Thoracic aorta (tissue), 2 donors: ENCODE results near the gene KIFAP3. TPM values are rescaled to one million over a fixed set of nuclear protein-coding genes. Genes with fewer than 3 reads are reported as not detected.

Experiments
- ATAC-seq: fragments of 150-250 bp; one replicate; pipeline ENCODE4 v1.8.0; 2017; ENCODE audit warnings: low read depth; ENCODE audit not compliant: insufficient number of reproducible peaks, low FRiP score
- DNase-seq: peaks from one replicate; pipeline ENCODE4 v3.0.0-alpha.2; 2020; ENCODE audit warnings: low spot score
- H3K27ac ChIP-seq, 2 donors: fragments of 200-600 bp; sonication (generic); 1 replicate in 1 of 2; 2 replicates in 1 of 2; pipeline ENCODE4 v1.5.1; 2016; ENCODE audit warnings: mild to moderate bottlenecking in 2 of 2, moderate library complexity in 2 of 2
- H3K27me3 ChIP-seq: fragments of 200-600 bp; sonication (generic); replicated peaks from 2 replicates; pipeline ENCODE4 v1.6.0; 2016; ENCODE audit warnings: mild to moderate bottlenecking; ENCODE audit not compliant: insufficient read depth
- H3K36me3 ChIP-seq: fragments of 200-600 bp; sonication (generic); one replicate; pipeline ENCODE4 v1.5.1; 2016
- H3K4me1 ChIP-seq, 2 donors: fragments of 200-600 bp; sonication (generic); 1 replicate in 1 of 2; 2 replicates in 1 of 2; pipeline versions ENCODE4 v1.5.1 to v1.6.0; 2016; ENCODE audit warnings: low read depth in 2 of 2, mild to moderate bottlenecking in 1 of 2; ENCODE audit not compliant: control insufficient read depth in 1 of 2
- H3K4me3 ChIP-seq: fragments of 200-600 bp; sonication (generic); 2 replicates; pipeline ENCODE4 v1.5.1; 2016; ENCODE audit warnings: mild to moderate bottlenecking
- H3K9me3 ChIP-seq: fragments of 200-600 bp; sonication (generic); 2 replicates; pipeline ENCODE4 v1.5.1; 2016
- total RNA-seq, 2 donors: library from RNA; depleted of rRNA; stranded (reverse); fragments of >200 nt; gene quantifications; one replicate each; pipeline versions ENCODE4 v1.1.0 to v1.2.3, GENCODE V29; 2016
- TF ChIP-seq, protein P1 (sequence below): fragments of 200-600 bp; sonication (generic); IDR thresholded peaks from one replicate; pipeline ENCODE4 v1.5.1; 2019; ENCODE audit warnings: antibody characterized with exemption

Gene KIFAP3
- total RNA-seq, 2 donors from 2014 or later: 23.6 to 43.8 TPM

- no peak overlapping the region for H3K27ac ChIP-seq
Measured at GRCh38 chr1:169999331-169999741, 75.2 kb downstream of the KIFAP3 start.

DNA sequence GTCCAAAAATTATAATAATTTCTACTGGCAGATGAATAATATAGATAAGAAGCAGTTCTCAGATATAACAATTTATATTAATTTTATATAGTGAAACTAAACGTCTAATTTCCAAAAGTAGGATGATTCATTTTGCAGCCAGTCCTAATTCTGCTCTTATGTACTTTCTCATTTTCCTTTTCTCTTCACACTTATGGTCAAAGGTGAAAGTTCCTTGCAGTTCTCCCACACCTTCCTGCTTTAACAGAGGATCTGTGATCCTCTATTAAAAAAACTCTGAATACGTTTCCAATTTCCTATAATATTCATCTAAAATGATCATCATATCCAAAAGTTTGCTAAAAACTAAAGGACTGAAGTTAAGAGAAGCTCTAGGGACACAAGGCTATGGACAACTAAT is 78.5 kb downstream of the KIFAP3 start:
- ATAC-seq (no peak), DNase-seq (no peak)
- no peak overlapping the region for H3K27ac ChIP-seq
- no peaks in the 10 kb centered on the region for H3K27me3 ChIP-seq
- H3K4me3 ChIP-seq: no peak overlapping the region
- H3K9me3 ChIP-seq: no peaks in the 10 kb centered on the region
- H3K36me3 ChIP-seq: no peaks in the 10 kb centered on the region
- TF ChIP-seq, protein P1, sequence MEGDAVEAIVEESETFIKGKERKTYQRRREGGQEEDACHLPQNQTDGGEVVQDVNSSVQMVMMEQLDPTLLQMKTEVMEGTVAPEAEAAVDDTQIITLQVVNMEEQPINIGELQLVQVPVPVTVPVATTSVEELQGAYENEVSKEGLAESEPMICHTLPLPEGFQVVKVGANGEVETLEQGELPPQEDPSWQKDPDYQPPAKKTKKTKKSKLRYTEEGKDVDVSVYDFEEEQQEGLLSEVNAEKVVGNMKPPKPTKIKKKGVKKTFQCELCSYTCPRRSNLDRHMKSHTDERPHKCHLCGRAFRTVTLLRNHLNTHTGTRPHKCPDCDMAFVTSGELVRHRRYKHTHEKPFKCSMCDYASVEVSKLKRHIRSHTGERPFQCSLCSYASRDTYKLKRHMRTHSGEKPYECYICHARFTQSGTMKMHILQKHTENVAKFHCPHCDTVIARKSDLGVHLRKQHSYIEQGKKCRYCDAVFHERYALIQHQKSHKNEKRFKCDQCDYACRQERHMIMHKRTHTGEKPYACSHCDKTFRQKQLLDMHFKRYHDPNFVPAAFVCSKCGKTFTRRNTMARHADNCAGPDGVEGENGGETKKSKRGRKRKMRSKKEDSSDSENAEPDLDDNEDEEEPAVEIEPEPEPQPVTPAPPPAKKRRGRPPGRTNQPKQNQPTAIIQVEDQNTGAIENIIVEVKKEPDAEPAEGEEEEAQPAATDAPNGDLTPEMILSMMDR: no peak
- H3K4me1 ChIP-seq: peaks cover 0 to 10% of the 10 kb centered on the region in 2 donors

More at GRCh38 chr1:169999331-169999741, 75.2 kb downstream of the KIFAP3 start:
- ATAC-seq: no peak
- TF ChIP-seq, protein P1: no peak
- Histone ChIP-seq H3K4me3 (no peak overlapping the region), H3K27me3 (no peaks in the 10 kb centered on the region), H3K4me1 (peaks cover 0 to 10% of the 10 kb centered on the region in 2 donors), H3K36me3 (no peaks in the 10 kb centered on the region), H3K9me3 (no peaks in the 10 kb centered on the region)
- DNase-seq: no peak

GRCh38 chr1:169989246-169989645 is 85.2 kb downstream of the KIFAP3 start:
- H3K4me3 ChIP-seq: no peak overlapping the region
- H3K4me1 ChIP-seq: peaks cover 0 to 4% of the 10 kb centered on the region in 2 donors
- TF ChIP-seq, protein P1: no peak
- no peaks in the 10 kb centered on the region for H3K9me3 ChIP-seq
- no peaks in the 10 kb centered on the region for H3K27me3 ChIP-seq
- no peak for ATAC-seq
- no peak for DNase-seq
- H3K27ac ChIP-seq: no peak overlapping the region
- H3K36me3 ChIP-seq: no peaks in the 10 kb centered on the region

- DNase-seq (no peak), ATAC-seq (no peak)
- no peak overlapping the region for H3K27ac ChIP-seq
Measured at GRCh38 chr1:169985757-169986156, 88.7 kb downstream of the KIFAP3 start.

GRCh38 chr1:169974067-169974466 is 100.4 kb downstream of the KIFAP3 start:
- Histone ChIP-seq H3K36me3 (peaks cover 7% of the 10 kb centered on the region), H3K4me1 (no peaks in the 10 kb centered on the region), H3K9me3 (no peaks in the 10 kb centered on the region), H3K27me3 (no peaks in the 10 kb centered on the region), H3K4me3 (no peak overlapping the region), H3K27ac (no peak overlapping the region)
- no peak for ATAC-seq
- TF ChIP-seq, protein P1: no peak
- no peak for DNase-seq

More at GRCh38 chr1:169985757-169986156, 88.7 kb downstream of the KIFAP3 start:
- peaks cover 0 to 4% of the 10 kb centered on the region in 2 donors for H3K4me1 ChIP-seq
- H3K27me3 ChIP-seq: no peaks in the 10 kb centered on the region
- peaks cover 9% of the 10 kb centered on the region for H3K36me3 ChIP-seq
- no peaks in the 10 kb centered on the region for H3K9me3 ChIP-seq
- TF ChIP-seq, protein P1: no peak
- no peak overlapping the region for H3K4me3 ChIP-seq
